Measurements from ENCODE around the gene LEFTY2. TPM values are rescaled to one million over a fixed set of nuclear protein-coding genes. Genes with fewer than 3 reads are reported as not detected.

Gene LEFTY2
- total RNA-seq, 1 donor from 2014 or later: not detected

DNA sequence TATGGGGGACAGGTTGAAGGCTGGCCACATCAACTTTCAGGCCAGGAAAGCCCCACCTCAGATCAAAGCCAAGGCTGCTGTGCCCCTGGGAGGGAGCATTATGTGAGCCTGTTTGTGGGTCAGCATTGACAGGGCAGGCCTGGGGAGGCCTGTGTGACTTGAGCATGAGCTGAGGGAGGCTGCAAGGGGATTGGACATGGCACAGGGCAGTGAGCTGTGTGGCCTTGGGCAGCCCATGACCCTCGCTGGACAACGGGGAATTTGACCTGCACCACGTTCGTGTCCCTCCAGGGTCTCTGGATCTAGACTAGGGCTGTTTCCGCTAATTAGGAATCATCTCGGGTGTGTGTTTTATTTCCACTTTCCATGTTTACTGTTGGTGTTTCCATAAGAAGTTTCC is 34.6 kb downstream of the LEFTY2 start:
- Histone ChIP-seq H3K27me3 (ENCODE audit: control insufficient read depth, insufficient read depth, low read length) (no peaks in the 10 kb centered on the region), H3K36me3 (ENCODE audit: control insufficient read depth, insufficient read depth, low read length) (no peaks in the 10 kb centered on the region), H3K4me3 (ENCODE audit: low read depth, low read length) (no peak overlapping the region)
- DNase-seq (ENCODE audit: low read depth): no peak
- TF ChIP-seq, protein P1, sequence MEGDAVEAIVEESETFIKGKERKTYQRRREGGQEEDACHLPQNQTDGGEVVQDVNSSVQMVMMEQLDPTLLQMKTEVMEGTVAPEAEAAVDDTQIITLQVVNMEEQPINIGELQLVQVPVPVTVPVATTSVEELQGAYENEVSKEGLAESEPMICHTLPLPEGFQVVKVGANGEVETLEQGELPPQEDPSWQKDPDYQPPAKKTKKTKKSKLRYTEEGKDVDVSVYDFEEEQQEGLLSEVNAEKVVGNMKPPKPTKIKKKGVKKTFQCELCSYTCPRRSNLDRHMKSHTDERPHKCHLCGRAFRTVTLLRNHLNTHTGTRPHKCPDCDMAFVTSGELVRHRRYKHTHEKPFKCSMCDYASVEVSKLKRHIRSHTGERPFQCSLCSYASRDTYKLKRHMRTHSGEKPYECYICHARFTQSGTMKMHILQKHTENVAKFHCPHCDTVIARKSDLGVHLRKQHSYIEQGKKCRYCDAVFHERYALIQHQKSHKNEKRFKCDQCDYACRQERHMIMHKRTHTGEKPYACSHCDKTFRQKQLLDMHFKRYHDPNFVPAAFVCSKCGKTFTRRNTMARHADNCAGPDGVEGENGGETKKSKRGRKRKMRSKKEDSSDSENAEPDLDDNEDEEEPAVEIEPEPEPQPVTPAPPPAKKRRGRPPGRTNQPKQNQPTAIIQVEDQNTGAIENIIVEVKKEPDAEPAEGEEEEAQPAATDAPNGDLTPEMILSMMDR (IDR thresholded peaks at IDR 0.05; ENCODE audit: insufficient read depth, low read length, poor library complexity, severe bottlenecking): no peak

DNA sequence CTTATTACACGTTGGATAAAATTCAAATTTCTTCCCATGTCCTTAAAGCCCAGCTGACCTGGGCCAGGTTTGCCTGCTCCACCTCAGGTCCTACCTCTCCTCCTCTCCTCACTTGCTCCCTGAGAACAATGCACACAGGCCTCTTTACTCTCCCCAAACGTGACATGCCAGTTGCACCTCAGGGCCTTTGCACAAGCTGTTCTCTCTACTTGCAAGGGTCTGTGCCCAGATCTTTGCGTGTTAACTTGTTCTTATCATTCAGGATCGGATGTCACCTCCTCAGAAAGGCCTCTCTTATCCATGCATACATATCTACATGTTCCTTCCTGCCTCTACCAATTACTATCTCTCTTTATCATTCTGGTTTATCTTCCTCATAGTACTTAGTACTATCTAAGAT is 37.4 kb downstream of the LEFTY2 start:
- H3K4me3 ChIP-seq (ENCODE audit: low read depth, low read length): no peak overlapping the region
- no peaks in the 10 kb centered on the region for H3K36me3 ChIP-seq (ENCODE audit: control insufficient read depth, insufficient read depth, low read length)
- DNase-seq (ENCODE audit: low read depth): no peak
- TF ChIP-seq, protein P1 (IDR thresholded peaks at IDR 0.05; ENCODE audit: insufficient read depth, low read length, poor library complexity, severe bottlenecking): no peak
- H3K27me3 ChIP-seq (ENCODE audit: control insufficient read depth, insufficient read depth, low read length): no peaks in the 10 kb centered on the region

DNA sequence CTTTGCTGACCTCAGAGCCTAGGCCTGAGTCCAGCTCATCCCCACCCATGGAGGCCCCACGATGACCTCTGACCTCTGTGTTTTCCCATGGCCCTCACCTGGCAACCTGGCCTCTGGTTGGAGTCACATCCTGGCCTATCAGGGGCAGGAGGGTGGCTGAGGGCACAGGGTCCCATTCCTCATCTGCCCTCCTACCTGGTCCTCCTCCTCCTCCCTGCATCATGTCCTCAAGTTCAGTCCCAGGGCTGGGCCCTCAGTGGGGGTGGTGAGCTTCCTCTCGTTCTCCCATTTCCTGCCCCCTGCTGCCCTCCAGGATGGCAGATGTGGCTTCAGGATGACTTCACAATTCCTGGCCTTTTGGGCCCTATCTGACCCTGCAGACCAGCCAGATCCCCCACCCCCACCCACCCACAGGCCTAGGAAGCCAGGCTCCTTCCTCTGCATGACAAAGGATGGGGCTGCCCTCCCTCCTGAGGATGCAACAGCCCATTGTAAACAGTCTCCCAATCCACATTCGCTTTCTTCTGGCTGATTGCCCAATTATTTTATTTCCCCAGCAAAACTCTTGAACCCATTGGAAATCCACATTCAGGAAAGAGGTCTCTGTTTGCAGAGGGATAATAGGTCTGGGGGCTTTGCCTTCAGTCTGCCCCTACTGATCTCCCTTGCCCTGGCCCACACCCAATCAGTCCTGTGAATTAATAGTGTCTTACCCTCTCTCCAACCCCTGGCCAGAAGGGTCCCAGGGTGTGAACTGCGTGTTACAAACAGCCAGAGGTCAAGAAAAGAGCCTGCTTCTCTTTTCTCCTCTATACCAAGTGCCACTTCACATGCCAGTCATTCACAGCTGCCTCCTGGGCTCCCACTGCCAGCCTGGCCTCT is 41.7 kb downstream of the LEFTY2 start:
- Histone ChIP-seq H3K36me3 (ENCODE audit: control insufficient read depth, insufficient read depth, low read length) (no peaks in the 10 kb centered on the region), H3K4me3 (ENCODE audit: low read depth, low read length) (no peak overlapping the region), H3K27me3 (ENCODE audit: control insufficient read depth, insufficient read depth, low read length) (no peaks in the 10 kb centered on the region)
- DNase-seq (ENCODE audit: low read depth): no peak
- TF ChIP-seq, protein P1 (IDR thresholded peaks at IDR 0.05; ENCODE audit: insufficient read depth, low read length, poor library complexity, severe bottlenecking): no peak

DNA sequence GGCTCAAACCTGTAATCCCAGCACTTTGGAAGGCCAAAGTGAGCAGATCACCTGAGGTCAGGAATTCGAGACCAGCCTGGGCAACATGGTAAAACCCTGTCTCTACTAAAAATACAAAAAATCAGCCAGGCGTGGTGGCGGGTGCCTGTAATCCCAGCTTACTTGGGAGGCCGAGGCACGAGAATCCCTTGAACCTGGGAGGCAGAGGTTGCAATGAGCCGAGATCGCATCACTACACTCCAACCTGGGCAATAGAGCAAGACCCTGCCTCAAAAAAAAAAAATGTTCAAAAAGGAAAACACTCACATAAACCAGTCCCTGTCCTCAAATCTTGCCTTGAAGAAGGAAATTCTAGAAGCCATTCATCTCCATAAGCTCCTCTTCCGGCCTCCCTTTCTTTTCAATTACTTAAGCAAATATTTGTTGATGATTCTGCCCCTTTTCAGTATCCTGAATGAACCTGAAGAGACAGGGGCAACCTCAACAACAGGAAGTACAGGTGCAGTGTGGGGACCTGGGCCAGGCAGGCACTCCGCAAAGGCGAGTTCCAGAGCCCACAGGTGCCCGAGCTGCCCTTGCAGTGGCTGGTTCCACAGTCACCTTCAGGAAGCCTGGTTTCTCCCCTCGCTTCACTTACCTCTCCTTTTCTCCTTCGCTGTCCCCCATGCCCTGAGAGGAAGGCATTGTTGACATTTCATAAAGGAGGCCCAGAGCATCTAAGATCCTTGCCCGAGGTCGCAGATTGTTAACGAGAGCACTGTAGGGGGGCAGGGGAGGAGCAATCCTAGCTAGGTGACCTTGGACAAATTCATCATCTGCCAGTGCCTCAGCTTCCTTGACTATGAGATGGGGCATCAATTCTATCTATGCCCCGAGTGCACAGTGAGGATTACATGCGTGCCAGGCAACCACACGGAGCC is 43.2 kb downstream of the LEFTY2 start:
- Histone ChIP-seq H3K4me3 (ENCODE audit: low read depth, low read length) (no peak overlapping the region), H3K36me3 (ENCODE audit: control insufficient read depth, insufficient read depth, low read length) (no peaks in the 10 kb centered on the region), H3K27me3 (ENCODE audit: control insufficient read depth, insufficient read depth, low read length) (no peaks in the 10 kb centered on the region)
- TF ChIP-seq, protein P1 (IDR thresholded peaks at IDR 0.05; ENCODE audit: insufficient read depth, low read length, poor library complexity, severe bottlenecking): no peak
- DNase-seq (ENCODE audit: low read depth): no peak

DNA sequence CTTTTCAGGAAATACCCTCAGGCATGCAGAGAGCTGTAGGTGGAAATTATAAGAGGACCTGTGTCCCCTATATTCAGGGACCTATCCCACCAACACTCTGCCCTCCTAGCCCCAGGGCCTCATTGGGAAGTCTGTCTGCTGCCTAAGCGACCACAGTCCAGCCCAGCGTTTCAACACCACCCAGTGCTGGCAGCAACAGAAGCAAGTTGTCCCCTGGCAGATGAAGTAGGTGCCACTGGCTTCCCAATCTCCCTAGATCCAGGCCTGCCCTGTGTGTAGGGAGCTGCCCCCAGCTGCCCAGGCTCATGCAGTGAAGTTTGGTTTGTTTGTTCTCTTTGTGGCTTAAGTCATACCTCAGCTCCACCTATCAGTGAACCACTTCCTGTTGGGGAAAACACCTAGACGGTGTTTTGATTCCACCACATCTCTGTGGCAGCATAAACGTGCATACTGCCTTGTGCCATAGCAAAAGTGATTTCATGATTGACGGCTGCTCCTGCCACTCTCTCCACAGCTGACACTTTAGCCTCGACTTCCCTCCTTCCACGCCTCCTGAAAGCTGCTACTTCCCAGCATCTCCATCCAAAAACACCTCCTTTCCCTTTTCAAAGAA is 44.0 kb downstream of the LEFTY2 start:
- Histone ChIP-seq H3K36me3 (ENCODE audit: control insufficient read depth, insufficient read depth, low read length) (no peaks in the 10 kb centered on the region), H3K4me3 (ENCODE audit: low read depth, low read length) (no peak overlapping the region), H3K27me3 (ENCODE audit: control insufficient read depth, insufficient read depth, low read length) (no peaks in the 10 kb centered on the region)
- TF ChIP-seq, protein P1 (IDR thresholded peaks at IDR 0.05; ENCODE audit: insufficient read depth, low read length, poor library complexity, severe bottlenecking): no peak
- peak; percentile 41 for DNase-seq (ENCODE audit: low read depth)
